Ishikawa (cell line): ENCODE measurements around the gene NOL4L.

ENCODE experiments used
- MAX ChIP-seq: IDR thresholded peaks from 2 replicates; pipeline ENCODE4 v1.6.1; 2012
- REST ChIP-seq: IDR thresholded peaks from 2 replicates; pipeline ENCODE4 v1.6.1; 2012; ENCODE audit warnings: low read depth, mild to moderate bottlenecking
- USF1 ChIP-seq: IDR thresholded peaks from 2 replicates; pipeline ENCODE4 v1.6.1; 2012
- YY1 ChIP-seq: IDR thresholded peaks from 2 replicates; pipeline ENCODE4 v1.6.1; 2012; ENCODE audit warnings: low read depth

GRCh38 chr20:32522776-32523612 is 62.1 kb downstream of the NOL4L start:
- TF ChIP-seq USF1 (no peak), YY1 (no peak), REST (no peak), MAX (no peak)
